Right cardiac atrium (tissue), 5 donors: Measurements from ENCODE around the gene CABLES2. TPM values are rescaled to one million over a fixed set of nuclear protein-coding genes. Genes with fewer than 3 reads are reported as not detected.

Source experiments
- ATAC-seq, 2 donors: fragments of 200-7000 bp; cut with Tn5 transposase; one replicate each; pipeline versions ENCODE4 v1.8.0 to v1.9.1; 2020; ENCODE audit warnings: moderate library complexity in 2 of 2, mild to moderate bottlenecking in 1 of 2
- DNase-seq, 3 donors: peaks; one replicate each; pipeline ENCODE4 v3.0.0-alpha.2; 2020
- H3K27ac ChIP-seq: one replicate; pipeline ENCODE4 v1.5.1; 2013; ENCODE audit warnings: mild to moderate bottlenecking, low read length, control low read depth, moderate library complexity
- H3K27me3 ChIP-seq: one replicate; pipeline ENCODE4 v1.6.1; 2013; ENCODE audit not compliant: control insufficient read depth, insufficient read depth
- H3K4me1 ChIP-seq: one replicate; pipeline ENCODE4 v1.6.1; 2013; ENCODE audit warnings: low read length; ENCODE audit not compliant: control insufficient read depth, insufficient read depth
- H3K4me3 ChIP-seq: one replicate; pipeline ENCODE4 v1.5.1; 2013; ENCODE audit warnings: low read length, control low read depth
- H3K9me3 ChIP-seq: one replicate; pipeline ENCODE4 v1.6.1; 2013; ENCODE audit warnings: low read length; ENCODE audit not compliant: control insufficient read depth
- WGBS: extraction: QIAGEN DNeasy Blood & Tissue Kit; methylation state at CpG from one replicate; pipeline ENCODE4 v1.1.7; 2013; 5-methylcytosine and 5-hydroxymethylcytosine counted together
- intact Hi-C, 4 donors: fragments of 100-400 bp; cut with DNase I; formaldehyde crosslinking; loops; one replicate each; pipeline versions ENCODE4 v1.11.0 to v1.14.0; 2022 to 2023
- polyA plus RNA-seq: library from polyadenylated mRNA; stranded (reverse); fragments of 200-250 nt; gene quantifications from one replicate; pipeline ENCODE4 v1.2.3, GENCODE V29; 2013
- total RNA-seq, 4 donors: library from RNA; stranded (reverse); fragmentation: NEBNext Ultra II Directional; extraction: Animal tissue kit (Norgen Biotek cat#: 25700); gene quantifications; one replicate each; pipeline ENCODE4 v1.2.1, GENCODE V29; 2021
- donor health status: healthy with polysubstance abuse.
- donor health status: DM: no; HTN: yes; CAD: no.
- donor health status: DM: no; HTN: no; CAD: no.
- donor health status: DM: no; HTN: yes; CAD: no; lungs with severe emphysema.
- donor health status: DM: yes; HTN: yes; CAD: no.

Gene CABLES2
- total and polyA plus RNA-seq, 5 donors = 10.9 to 29.4 (median 14.9) TPM

DNA sequence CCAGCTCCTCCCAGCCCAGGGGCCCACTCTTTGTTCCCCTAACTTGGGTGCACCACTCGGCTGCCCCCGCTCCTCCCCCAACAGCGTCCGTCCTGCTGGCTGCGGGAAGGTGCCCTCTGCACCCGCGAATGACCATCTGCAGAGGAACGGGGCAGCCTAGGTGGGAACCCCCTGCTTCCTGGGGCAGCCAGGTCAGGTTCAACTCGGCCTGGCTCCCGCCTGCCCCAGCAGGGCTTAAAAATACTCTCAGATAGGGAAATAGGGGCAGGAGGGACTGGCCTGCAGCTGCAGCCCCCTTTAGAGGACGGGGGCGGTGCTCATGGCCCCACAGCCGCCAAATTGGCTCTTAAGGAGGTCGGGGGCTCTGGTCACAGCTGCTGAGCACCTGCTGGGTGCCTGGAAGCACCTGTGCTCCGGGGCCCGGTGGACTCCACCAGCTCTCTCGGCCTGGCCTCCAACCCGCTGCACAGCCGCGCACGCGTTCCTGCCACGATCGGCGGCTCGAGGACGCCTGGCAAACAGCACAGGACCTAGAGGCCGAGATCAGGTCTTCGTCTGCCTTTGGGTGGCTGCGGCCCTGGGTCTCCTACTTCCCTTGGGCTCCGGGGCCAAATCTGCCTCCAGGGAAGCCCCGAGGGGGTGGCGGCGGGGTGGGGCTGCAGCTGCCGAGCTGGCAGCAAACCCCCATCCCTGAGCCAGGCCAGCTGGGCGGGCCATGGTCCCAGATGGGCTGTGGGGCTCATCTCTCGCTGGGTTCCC lies 39.3 kb downstream of the CABLES2 start:
- H3K27ac ChIP-seq = peak overlapping the region; percentile 24
- 5% methylated on average over 37 of the region's 37 CpGs for WGBS
- ATAC-seq (no peak), DNase-seq (peak; percentile 53 to 85 (median 79))
- peaks cover 8% of the 10 kb centered on the region for H3K4me1 ChIP-seq
- H3K9me3 ChIP-seq = no peaks in the 10 kb centered on the region
- H3K27me3 ChIP-seq = no peaks in the 10 kb centered on the region
- peak overlapping the region; percentile 84 for H3K4me3 ChIP-seq
- intact Hi-C loops = no loop called here

DNA sequence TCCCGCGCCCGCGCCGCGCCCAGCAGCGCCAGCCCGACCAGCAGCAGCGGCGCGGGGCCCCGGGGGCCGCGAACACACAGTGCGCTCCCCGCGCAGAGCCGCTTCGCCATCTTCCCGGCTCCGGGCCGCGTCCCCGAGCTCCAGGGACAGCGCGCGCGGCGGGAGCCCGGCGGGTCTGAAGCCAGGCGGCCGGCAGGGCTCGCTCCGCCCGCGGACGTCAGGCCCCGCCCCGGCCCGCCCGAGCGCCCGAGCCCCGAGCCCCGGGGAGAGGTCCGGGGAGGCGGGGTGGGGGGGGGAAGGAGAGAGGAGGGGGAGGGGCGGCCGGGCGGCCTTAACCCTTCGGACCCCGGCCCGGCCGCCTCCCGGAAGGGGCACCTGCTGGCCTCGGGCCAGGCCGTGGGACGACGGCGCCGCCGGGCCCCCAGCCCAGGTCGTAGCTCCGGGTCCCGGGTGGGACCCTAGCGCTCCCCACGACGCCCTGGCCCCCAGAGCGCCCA lies 39.9 kb downstream of the CABLES2 start, which contains the start of gene LAMA5:
Gene LAMA5 (minus strand): TSS at position 177 of the 497 bp plus-strand sequence. CDS start 67 bp downstream, at position 110.
- ATAC-seq = peak; percentile 18 to 51
- under 1% methylated on average over 66 of the region's 70 CpGs for WGBS
- DNase-seq = peak; percentile 68 to 89 (median 88)
- H3K27ac ChIP-seq = peak within 1 kb of the TSS; percentile 61
- H3K4me3 ChIP-seq = peak within 1 kb of the TSS; percentile 84
- no peaks in the 10 kb centered on the region for H3K27me3 ChIP-seq
- peaks cover 13% of the 10 kb centered on the region for H3K4me1 ChIP-seq
- no peaks in the 10 kb centered on the region for H3K9me3 ChIP-seq
- intact Hi-C loops = no loop called here

DNA sequence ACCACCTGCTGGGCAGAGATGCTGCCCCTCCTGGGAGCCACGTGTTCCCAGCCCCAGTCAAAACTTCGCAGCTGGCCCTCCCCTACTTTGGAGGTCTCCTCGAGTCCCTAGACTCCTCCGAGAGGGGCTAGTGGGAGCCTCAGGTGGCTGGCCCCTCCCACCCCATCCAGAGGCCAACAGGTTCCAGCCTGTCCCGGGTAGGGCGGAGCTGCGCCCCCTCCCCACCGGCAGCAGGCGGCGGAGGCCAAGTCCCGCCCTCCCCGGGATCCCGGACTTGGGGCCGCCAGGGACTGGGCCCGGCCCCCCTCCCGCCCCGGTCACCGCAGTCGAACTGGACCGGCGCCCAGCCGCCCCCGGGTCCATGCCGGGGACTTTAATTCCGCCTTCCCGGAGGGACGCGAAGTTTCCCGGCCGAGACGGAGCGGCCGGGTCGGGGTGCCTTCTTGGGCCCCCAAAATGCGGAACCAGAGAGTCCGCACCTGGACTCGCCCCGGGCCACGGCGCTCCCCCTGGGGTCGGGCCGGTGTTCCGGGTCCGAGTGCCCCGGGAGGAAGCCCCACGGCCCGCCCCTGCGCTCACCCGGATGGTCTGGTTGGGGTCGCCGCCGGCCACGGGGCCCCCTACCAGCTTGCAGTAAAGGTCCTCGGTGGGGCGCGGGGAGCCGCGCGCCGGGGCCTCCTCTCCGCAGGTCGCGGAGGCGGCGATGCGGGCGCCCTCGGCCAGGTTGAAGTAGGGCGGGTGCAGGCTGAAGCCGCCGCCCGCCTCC lies 40.5 kb downstream of the CABLES2 start:
- Histone ChIP-seq H3K4me3 (peak overlapping the region; percentile 84), H3K4me1 (peaks cover 13% of the 10 kb centered on the region), H3K9me3 (no peaks in the 10 kb centered on the region), H3K27me3 (no peaks in the 10 kb centered on the region), H3K27ac (peak overlapping the region; percentile 61)
- DNase-seq (peak; percentile 53 to 81 (median 74)), ATAC-seq (peak; percentile 2 to 15)
- WGBS = 1% methylated on average over 72 of the region's 72 CpGs
- intact Hi-C loops = no loop called here

DNA sequence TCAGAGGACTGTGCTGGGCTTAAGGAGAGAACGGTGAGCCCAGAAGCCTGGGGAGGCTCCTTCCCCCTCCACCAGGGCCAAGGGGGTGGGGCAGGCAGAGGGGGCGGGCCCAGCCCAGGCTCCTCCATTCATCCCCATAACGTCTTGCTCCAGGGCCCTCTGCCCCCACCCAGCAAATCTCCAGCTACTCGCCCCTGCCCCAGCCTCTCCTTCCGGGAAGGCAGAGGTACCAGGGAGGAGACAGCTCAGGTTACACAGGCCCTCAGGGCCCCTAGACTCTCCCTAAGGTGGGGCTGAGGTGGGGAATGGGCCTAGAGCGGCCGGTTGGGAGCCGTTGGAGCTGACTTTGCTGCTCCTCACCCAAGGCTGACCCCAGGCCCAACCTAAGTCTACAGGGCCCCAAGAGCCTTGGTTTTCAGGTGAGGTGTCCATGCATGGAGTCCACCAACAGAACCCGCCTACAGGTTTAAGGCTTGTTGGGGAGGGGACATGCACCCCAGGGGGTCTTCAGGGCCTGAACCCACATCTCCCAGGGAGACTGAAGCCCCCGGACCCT lies 41.2 kb downstream of the CABLES2 start:
- no peaks in the 10 kb centered on the region for H3K27me3 ChIP-seq
- peak overlapping the region; percentile 61 for H3K27ac ChIP-seq
- peak overlapping the region; percentile 84 for H3K4me3 ChIP-seq
- ATAC-seq (peak; percentile 23 to 48), DNase-seq (peak; percentile 47 to 68 (median 68))
- WGBS = 22% methylated on average over 10 of the region's 10 CpGs
- H3K4me1 ChIP-seq = peaks cover 13% of the 10 kb centered on the region
- intact Hi-C loops = no loop called here
- no peaks in the 10 kb centered on the region for H3K9me3 ChIP-seq

DNA sequence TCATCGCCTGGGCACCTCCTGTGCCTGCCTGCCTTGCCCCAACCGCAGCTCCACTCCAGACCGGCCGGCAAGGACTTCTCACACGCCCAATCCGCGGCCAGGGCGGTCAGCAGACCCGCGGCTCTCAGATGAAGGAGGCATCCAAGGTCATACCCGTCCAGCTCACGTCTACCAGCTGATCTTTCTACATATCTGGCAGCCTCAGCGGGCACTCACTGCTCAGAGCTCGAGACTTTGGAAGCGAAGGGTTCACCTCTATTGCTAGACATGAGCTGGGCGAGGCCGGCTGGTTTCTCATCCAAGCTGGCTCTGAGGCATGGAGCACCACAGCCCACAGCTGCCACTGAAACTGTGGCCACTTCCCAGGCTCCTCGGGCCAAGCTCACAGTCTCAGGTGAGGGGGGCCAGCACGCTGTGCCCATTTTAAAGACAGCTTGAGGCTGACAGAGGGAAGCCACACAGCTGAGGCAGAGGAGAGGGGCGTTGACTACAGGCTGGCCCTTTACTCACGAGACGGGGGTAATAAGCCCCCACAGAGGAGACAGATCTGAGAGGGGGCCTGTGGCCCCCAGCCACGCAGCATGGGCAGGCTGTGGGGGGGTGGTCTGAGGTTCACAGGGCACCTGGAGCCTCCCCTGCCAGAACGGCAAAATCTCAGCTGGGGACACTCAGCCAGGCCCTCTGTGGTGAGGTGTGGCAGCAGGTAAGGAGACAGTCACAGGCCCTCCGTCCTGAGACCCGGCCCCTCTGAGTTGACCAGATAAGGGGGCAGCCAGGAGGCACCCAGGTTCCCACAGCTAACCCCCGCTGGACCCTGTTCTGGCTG lies 42.0 kb downstream of the CABLES2 start:
- H3K27me3 ChIP-seq = no peaks in the 10 kb centered on the region
- ATAC-seq = peak; percentile 31 to 46
- peaks cover 13% of the 10 kb centered on the region for H3K4me1 ChIP-seq
- intact Hi-C loops = no loop called here
- H3K27ac ChIP-seq = peak overlapping the region; percentile 61
- no peaks in the 10 kb centered on the region for H3K9me3 ChIP-seq
- 47% methylated on average over 27 of the region's 27 CpGs for WGBS
- peak; percentile 61 to 86 (median 85) for DNase-seq
- peak overlapping the region; percentile 84 for H3K4me3 ChIP-seq

DNA sequence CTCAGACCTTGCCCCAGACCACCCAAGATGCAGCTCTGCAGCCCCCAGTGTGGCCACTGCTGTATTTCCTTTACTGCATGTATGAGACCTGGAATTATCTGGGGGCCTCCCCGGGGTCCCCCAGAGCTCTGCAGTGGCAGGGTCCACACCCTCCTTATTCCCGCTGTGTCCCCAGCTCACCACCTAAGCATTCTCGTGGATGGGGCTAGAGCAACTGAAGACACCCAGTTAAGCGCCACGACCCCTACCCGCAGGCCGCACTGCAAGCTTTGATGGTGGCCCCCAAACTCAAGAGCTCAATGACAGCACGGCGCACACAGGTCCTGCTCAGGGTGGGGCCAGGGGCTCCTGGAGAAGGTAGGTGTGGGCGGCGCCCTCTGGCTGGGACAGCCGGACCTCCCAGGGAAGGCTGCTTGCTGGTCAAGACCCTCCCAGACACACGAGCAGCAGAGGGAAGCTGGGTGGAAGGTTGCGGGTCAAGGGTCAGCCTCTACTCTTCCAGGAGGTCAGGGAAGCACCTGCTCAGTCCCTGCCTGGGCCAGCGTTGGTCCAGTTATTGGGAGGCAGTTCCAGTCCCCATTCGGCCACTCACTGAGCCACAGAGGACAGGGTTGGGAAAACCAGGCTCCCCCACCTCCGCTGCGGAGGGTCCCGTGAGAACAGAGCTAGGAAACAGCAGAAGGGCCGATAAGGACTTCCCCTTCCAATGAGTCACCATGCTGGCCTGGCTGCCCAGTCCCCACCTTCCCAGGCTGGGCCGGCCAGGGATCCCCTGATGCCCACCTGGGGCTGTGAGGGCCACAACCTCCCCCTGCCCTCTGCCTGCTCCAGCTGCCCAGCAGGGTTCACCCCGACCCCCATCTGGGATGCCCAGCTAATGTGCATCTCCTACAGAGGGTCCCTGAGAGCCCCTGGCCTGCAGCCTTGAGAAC lies 42.9 kb downstream of the CABLES2 start:
- no peak overlapping the region for H3K4me3 ChIP-seq
- 64% methylated on average over 22 of the region's 22 CpGs for WGBS
- ATAC-seq = peak; percentile 3 to 39

DNA sequence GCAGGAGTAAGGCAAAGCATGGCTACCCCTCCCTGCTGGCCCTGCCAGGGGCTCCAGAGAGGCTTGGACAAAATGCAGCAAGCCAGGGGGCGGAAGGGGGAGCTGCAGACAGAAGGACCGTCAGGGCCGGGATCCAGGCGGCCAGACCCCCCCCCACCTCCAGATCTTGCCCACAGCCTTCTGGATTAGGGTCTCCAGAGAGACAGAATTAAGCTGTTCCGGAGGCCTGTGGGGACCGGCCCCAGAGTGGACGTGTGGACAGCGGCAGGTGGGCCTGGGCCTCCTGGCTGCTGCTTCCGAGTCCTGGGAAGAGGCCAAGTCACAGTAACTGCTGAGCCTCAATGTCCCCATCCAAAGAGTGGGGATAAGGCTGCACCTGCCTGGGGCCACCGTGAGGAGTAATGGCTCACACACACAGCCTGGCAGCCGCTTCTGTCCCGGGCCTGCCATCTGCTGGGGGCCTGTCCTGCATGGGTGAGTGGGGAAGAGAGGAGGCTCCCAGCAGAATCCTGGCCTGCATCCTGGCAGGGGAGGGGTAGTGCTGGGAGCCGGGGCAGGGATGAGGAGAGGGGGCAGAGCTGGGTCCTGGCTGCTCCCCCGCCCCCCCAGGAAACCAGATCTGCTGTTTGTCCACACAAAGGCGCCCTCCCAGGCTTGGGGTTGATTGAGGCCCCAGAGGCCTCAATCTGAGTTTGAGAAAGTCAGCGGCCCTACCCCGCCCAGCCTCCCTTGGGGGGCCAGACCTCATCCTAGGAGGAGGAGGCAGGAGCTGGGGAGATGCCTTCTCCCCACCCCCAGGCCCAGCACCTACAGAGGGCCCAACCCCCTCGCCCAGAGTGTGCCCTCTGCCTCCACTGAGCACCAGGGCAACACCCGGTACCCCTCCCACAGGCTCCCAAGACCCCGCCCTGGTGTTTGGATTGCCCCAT lies 43.8 kb downstream of the CABLES2 start:
- Histone ChIP-seq H3K27ac (peak overlapping the region; percentile 49), H3K4me1 (peaks cover 17% of the 10 kb centered on the region), H3K9me3 (no peaks in the 10 kb centered on the region), H3K27me3 (no peaks in the 10 kb centered on the region), H3K4me3 (no peak overlapping the region)
- DNase-seq = peak; percentile 24 to 74 (median 54)
- intact Hi-C loops = no loop called here
- ATAC-seq = no peak
- 60% methylated on average over 20 of the region's 20 CpGs for WGBS

More for the DNA sequence above, 42.9 kb downstream of the CABLES2 start:
- no peaks in the 10 kb centered on the region for H3K9me3 ChIP-seq
- H3K27ac ChIP-seq = peak overlapping the region; percentile 61
- H3K4me1 ChIP-seq = peaks cover 15% of the 10 kb centered on the region
- H3K27me3 ChIP-seq = no peaks in the 10 kb centered on the region
- peak; percentile 64 to 81 (median 71) for DNase-seq
- intact Hi-C loops = no loop called here

DNA sequence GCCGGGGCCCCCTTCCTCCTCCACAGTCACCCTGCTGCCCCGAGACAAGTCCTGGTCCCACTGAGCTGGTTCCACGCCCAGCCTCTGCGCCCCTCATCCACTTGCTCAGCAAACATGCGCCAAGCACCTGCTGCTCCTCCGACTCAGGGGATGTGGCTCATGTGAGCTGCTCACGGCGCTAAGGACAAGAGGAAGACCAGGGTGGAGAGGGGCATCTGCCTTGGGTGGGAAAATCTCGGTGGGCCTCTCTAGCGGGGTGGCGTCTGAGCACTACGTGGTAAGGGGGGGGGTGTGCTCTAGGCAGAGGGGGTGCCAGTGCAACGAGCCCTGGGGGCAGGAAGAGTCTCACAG lies 44.5 kb downstream of the CABLES2 start:
- intact Hi-C loops = no loop called here
- Histone ChIP-seq H3K27ac (peak overlapping the region; percentile 19), H3K27me3 (no peaks in the 10 kb centered on the region), H3K4me1 (peaks cover 23% of the 10 kb centered on the region), H3K9me3 (no peaks in the 10 kb centered on the region), H3K4me3 (no peak overlapping the region)
- no peak for DNase-seq
- no peak for ATAC-seq
- WGBS = 62% methylated on average over 13 of the region's 13 CpGs
